HG03460 (cell line): ENCODE measurements around the gene STAG1.
A peak's percentile ranks its signal among the peaks of the same experiment; 100 is the strongest.
"Not testable (repeated sequence)": the region's sequence is repeated elsewhere in the genome, so short reads cannot be mapped to it uniquely, and the experiment has no call there.

ENCODE experiments used
- ATAC-seq: cut with Tn5 transposase; IDR thresholded peaks from one replicate; pipeline ENCODE4 v1.9.1; 2021; ENCODE audit not compliant: unreplicated experiment

The STAG1 gene

GRCh38 chr3:136752172-136752421 lies at the start of gene STAG1:
Gene STAG1, minus strand, starts transcription at chr3:136752378. Its CDS starts 121,480 bp downstream, at chr3:136630898.
- ATAC-seq = no peak

GRCh38 chr3:136801146-136801545 lies 49.0 kb upstream of the STAG1 start:
- ATAC-seq = not testable (repeated sequence)

- ATAC-seq = no peak
Measured at GRCh38 chr3:136792556-136793330, 40.6 kb upstream of the STAG1 start.

- ATAC-seq = no peak
Measured at GRCh38 chr3:136790786-136791185, 38.6 kb upstream of the STAG1 start.

GRCh38 chr3:136789976-136790375 lies 37.8 kb upstream of the STAG1 start:
- no peak for ATAC-seq

GRCh38 chr3:136788154-136788553 lies 36.0 kb upstream of the STAG1 start:
- no peak for ATAC-seq

- ATAC-seq = peak; percentile 79
Measured at GRCh38 chr3:136787349-136787748, 35.2 kb upstream of the STAG1 start.

GRCh38 chr3:136783708-136784191 lies 31.6 kb upstream of the STAG1 start:
- no peak for ATAC-seq

- no peak for ATAC-seq
Measured at GRCh38 chr3:136780741-136781140, 28.6 kb upstream of the STAG1 start.

- no peak for ATAC-seq
Measured at GRCh38 chr3:136778865-136779264, 26.7 kb upstream of the STAG1 start.

GRCh38 chr3:136772709-136773108 lies 20.5 kb upstream of the STAG1 start:
- ATAC-seq = no peak

- not testable (repeated sequence) for ATAC-seq
Measured at GRCh38 chr3:136758160-136759102, 6.3 kb upstream of the STAG1 start.

GRCh38 chr3:136755192-136755591 lies 3.0 kb upstream of the STAG1 start:
- ATAC-seq = no peak

- ATAC-seq = no peak
Measured at GRCh38 chr3:136753326-136753939, 1.3 kb upstream of the STAG1 start.

- ATAC-seq = peak; percentile 79
Measured at GRCh38 chr3:136752422-136753325, 496 bp upstream of the STAG1 start.

- peak; percentile 13 for ATAC-seq
Measured at GRCh38 chr3:136751316-136752171, 634 bp downstream of the STAG1 start.

- ATAC-seq = no peak
Measured at GRCh38 chr3:136750897-136751315, 1.3 kb downstream of the STAG1 start.

- no peak for ATAC-seq
Measured at GRCh38 chr3:136750209-136750896, 1.8 kb downstream of the STAG1 start.

- ATAC-seq = not testable (repeated sequence)
Measured at GRCh38 chr3:136749602-136750001, 2.6 kb downstream of the STAG1 start.
